Heart left ventricle (tissue), 16 donors: ENCODE data around the gene ZNF337. TPM values are rescaled to one million over a fixed set of nuclear protein-coding genes. Genes with fewer than 3 reads are reported as not detected.

ENCODE experiments used
- ATAC-seq, 4 donors: fragments of 200-7000 bp; cut with Tn5 transposase; one replicate each; pipeline ENCODE4 v1.9.1; 2020 to 2022; ENCODE audit warnings: moderate library complexity in 4 of 4, mild to moderate bottlenecking in 3 of 4, moderate number of reproducible peaks in 1 of 4
- DNase-seq, 5 donors: peaks; one replicate each; pipeline ENCODE4 v3.0.0-alpha.2; 2020
- H3K27ac ChIP-seq, 12 donors: fragments of 200-600 bp; sonication (generic) in 4 of 12; one replicate each; pipeline versions ENCODE4 v1.5.0 to v1.8.0; 2016 to 2022; ENCODE audit warnings: mild to moderate bottlenecking in 2 of 12
- H3K27me3 ChIP-seq, 9 donors: fragments of 200-600 bp; sonication (generic) in 2 of 9; one replicate each; pipeline versions ENCODE4 v1.5.1 to v1.8.0; 2016 to 2022; ENCODE audit warnings: mild to moderate bottlenecking in 3 of 9
- H3K36me3 ChIP-seq, 9 donors: fragments of 200-600 bp; sonication (generic) in 2 of 9; one replicate each; pipeline versions ENCODE4 v1.5.0 to v1.8.0; 2018 to 2022; ENCODE audit warnings: mild to moderate bottlenecking in 2 of 9
- H3K4me1 ChIP-seq, 12 donors: fragments of 200-600 bp; sonication (generic) in 4 of 12; one replicate each; pipeline versions ENCODE4 v1.5.0 to v1.8.0; 2016 to 2022; ENCODE audit warnings: mild to moderate bottlenecking in 3 of 12
- H3K4me3 ChIP-seq, 12 donors: fragments of 200-600 bp; sonication (generic) in 4 of 12; one replicate each; pipeline versions ENCODE4 v1.5.0 to v1.8.0; 2017 to 2022; ENCODE audit warnings: mild to moderate bottlenecking in 9 of 12, moderate library complexity in 4 of 12
- H3K9me3 ChIP-seq, 12 donors: fragments of 200-600 bp; sonication (generic) in 4 of 12; one replicate each; pipeline versions ENCODE4 v1.5.0 to v1.8.0; 2016 to 2022; ENCODE audit warnings: mild to moderate bottlenecking in 1 of 12
- CTCF ChIP-seq, 12 donors: fragments of 200-600 bp; sonication (generic) in 4 of 12; IDR thresholded peaks; one replicate each; pipeline versions ENCODE4 v1.5.0 to v1.8.0; 2018 to 2022; ENCODE audit warnings: antibody characterized with exemption in 12 of 12, mild to moderate bottlenecking in 5 of 12
- POLR2A ChIP-seq, 2 donors: fragments of 450-650 bp; IDR thresholded peaks; one replicate each; pipeline ENCODE4 v1.6.1; 2017; ENCODE audit warnings: antibody characterized with exemption in 2 of 2, mild to moderate bottlenecking in 2 of 2, moderate library complexity in 2 of 2
- WGBS, 4 donors: extraction: QIAGEN DNeasy Blood & Tissue Kit in 2 of 4; methylation state at CpG; one replicate each; pipeline versions ENCODE4 v1.1.5 to v1.1.7; 2013 to 2018; 5-methylcytosine and 5-hydroxymethylcytosine counted together
- intact Hi-C, 10 donors: fragments of 100-400 bp; cut with DNase I; formaldehyde crosslinking; loops; one replicate each; pipeline versions ENCODE4 v1.11.1 to v1.14.2; 2022
- polyA plus RNA-seq, 2 donors: library from polyadenylated mRNA; stranded (reverse); fragments of 200-250 nt; gene quantifications; one replicate each; pipeline ENCODE4 v1.2.3, GENCODE V29; 2013
- total RNA-seq, 9 donors: library from RNA; depleted of rRNA in 2 of 9; stranded (reverse); fragments of >200 nt in 2 of 9; fragmentation: NEBNext Ultra II Directional in 3 of 9; extraction: Animal tissue kit (Norgen Biotek cat#: 25700) in 3 of 9; gene quantifications; one replicate each; pipeline versions ENCODE4 v1.1.0 to v1.2.4, GENCODE V29; 2016 to 2023
- donor health status: ischemic (EF 13 %, LVEDD 7.1; RV severe dilation, severe dysfunction).
- donor health status: healthy with polysubstance abuse.
- donor health status: DM: no; HTN: yes; CAD: no.
- donor health status: DM: no; HTN: no; CAD: no.
- donor health status: ischemic (EF 25% LVEDD 6.9; RV normal size, moderate dysfunction).
- donor health status: ischemic (EF 25% LVEDD 5.7; RV mildly dilated, moderate dysfunction).
- donor health status: healthy.
- donor health status: DM: yes; HTN: yes; CAD: no.
- donor health status: ischemic (EF 35%, LVEDD 5.7; RV mildly dilated, moderate dysfunction).
- donor health status: nonischemic (EF 11% LVEDD 7.7; RV severe dilation, severe dysfunction).
- donor health status: DM: yes; HTN: yes; CAD: no.
- donor health status: PGD.
- donor health status: ischemic (EF 29% LVEDD 5.4; RV normal size, mild dysfunction).
- donor health status: nonischemic (EF 23%, LVEDD 6.1; RV moderate dilation, normal function).

ZNF337 gene
- total and polyA plus RNA-seq, 11 donors, result 5.5 to 10.3 (median 6.5) TPM

GRCh38 chr20:25676164-25676809 lies 20.4 kb downstream of the ZNF337 start:
- H3K4me3 ChIP-seq, result no peak overlapping the region
- peaks cover 0 to 86% (median 73%) of the 10 kb centered on the region in 9 donors for H3K36me3 ChIP-seq
- H3K27me3 ChIP-seq, result no peaks in the 10 kb centered on the region
- DNase-seq (no peak), ATAC-seq (peak in 1 of 4 donors; percentile 42)
- intact Hi-C loops, result no loop called here
- H3K4me1 ChIP-seq, result no peaks in the 10 kb centered on the region
- TF ChIP-seq CTCF (IDR thresholded peaks at IDR 0.05), result no peak
- no peak for TF ChIP-seq POLR2A (IDR thresholded peaks at IDR 0.05)
- H3K27ac ChIP-seq, result no peak overlapping the region
- H3K9me3 ChIP-seq, result no peaks in the 10 kb centered on the region
- WGBS, 4 donors, result 96 to 97% (median 97%) methylated on average over 10 of the region's 10 CpGs

- intact Hi-C loops, result no loop called here
- Histone ChIP-seq H3K9me3 (no peaks in the 10 kb centered on the region), H3K36me3 (peaks cover 0 to 76% (median 63%) of the 10 kb centered on the region in 9 donors), H3K27me3 (no peaks in the 10 kb centered on the region), H3K4me1 (no peaks in the 10 kb centered on the region), H3K27ac (no peak overlapping the region), H3K4me3 (no peak overlapping the region)
- ATAC-seq (no peak), DNase-seq (no peak)
- TF ChIP-seq CTCF (IDR thresholded peaks at IDR 0.05) (no peak), POLR2A (IDR thresholded peaks at IDR 0.05) (no peak)
- 92 to 96% (median 94%) methylated on average over 6 of the region's 6 CpGs for WGBS, 4 donors
Observed at GRCh38 chr20:25675161-25675560, 21.5 kb downstream of the ZNF337 start.

GRCh38 chr20:25672659-25673235 lies 23.9 kb downstream of the ZNF337 start:
- no peaks in the 10 kb centered on the region for H3K9me3 ChIP-seq
- H3K27ac ChIP-seq, result no peak overlapping the region
- peaks cover 0 to 52% (median 43%) of the 10 kb centered on the region in 9 donors for H3K36me3 ChIP-seq
- ATAC-seq (no peak), DNase-seq (no peak)
- no peaks in the 10 kb centered on the region for H3K27me3 ChIP-seq
- no peaks in the 10 kb centered on the region for H3K4me1 ChIP-seq
- H3K4me3 ChIP-seq, result no peak overlapping the region
- TF ChIP-seq POLR2A (IDR thresholded peaks at IDR 0.05) (no peak), CTCF (IDR thresholded peaks at IDR 0.05) (no peak)
- 88 to 92% (median 89%) methylated on average over 4 of the region's 4 CpGs for WGBS, 4 donors
- intact Hi-C loops, result no loop called here

GRCh38 chr20:25669826-25670422 lies 26.7 kb downstream of the ZNF337 start:
- no peak for TF ChIP-seq CTCF (IDR thresholded peaks at IDR 0.05)
- TF ChIP-seq POLR2A (IDR thresholded peaks at IDR 0.05), result no peak
- H3K4me3 ChIP-seq, result no peak overlapping the region
- no peak for DNase-seq
- no peak for ATAC-seq
- no peaks in the 10 kb centered on the region for H3K27me3 ChIP-seq
- no peaks in the 10 kb centered on the region for H3K9me3 ChIP-seq
- H3K4me1 ChIP-seq, result no peaks in the 10 kb centered on the region
- no peak overlapping the region for H3K27ac ChIP-seq
- intact Hi-C loops, result no loop called here
- H3K36me3 ChIP-seq, result peaks cover 0 to 23% (median 15%) of the 10 kb centered on the region in 9 donors
- WGBS, 4 donors, result 70 to 79% (median 76%) methylated on average over 7 of the region's 7 CpGs
